Stimulated activated CD4-positive, alpha-beta T cell treated with anti-CD3 and anti-CD28 coated beads, Interleukin-4, amount 100 ng/mL, for 48 hours (primary cell): Measurements from ENCODE around the gene MCHR1.
"Not testable (repeated sequence)": the region's sequence is repeated elsewhere in the genome, so short reads cannot be mapped to it uniquely, and the experiment has no call there.

Experiments used
- DNase-seq, 2 donors: peaks; one replicate each; pipeline ENCODE4 v3.0.0-alpha.2; 2020; ENCODE audit warnings: low read depth in 2 of 2

MCHR1 gene

GRCh38 chr22:40656651-40657050 is 22.6 kb upstream of the MCHR1 start:
- not testable (repeated sequence) for DNase-seq

GRCh38 chr22:40659166-40659565 is 20.1 kb upstream of the MCHR1 start:
- no peak for DNase-seq

- DNase-seq, result no peak
Measured at GRCh38 chr22:40660730-40661129, 18.6 kb upstream of the MCHR1 start.

- DNase-seq, result no peak
Measured at GRCh38 chr22:40661671-40662070, 17.6 kb upstream of the MCHR1 start.

- DNase-seq, result no peak
Measured at GRCh38 chr22:40665312-40665711, 14.0 kb upstream of the MCHR1 start.

- DNase-seq, result no peak
Measured at GRCh38 chr22:40666151-40666848, 13.0 kb upstream of the MCHR1 start.

GRCh38 chr22:40668611-40669411 is 10.5 kb upstream of the MCHR1 start:
- DNase-seq, result no peak

- no peak for DNase-seq
Measured at GRCh38 chr22:40670058-40670457, 9.2 kb upstream of the MCHR1 start.

- no peak for DNase-seq
Measured at GRCh38 chr22:40671369-40671768, 7.9 kb upstream of the MCHR1 start.

- DNase-seq, result no peak
Measured at GRCh38 chr22:40671796-40672360, 7.4 kb upstream of the MCHR1 start.

GRCh38 chr22:40673017-40673416 is 6.3 kb upstream of the MCHR1 start:
- DNase-seq, result no peak

- DNase-seq, result no peak
Measured at GRCh38 chr22:40674274-40674673, 5.0 kb upstream of the MCHR1 start.

- not testable (repeated sequence) for DNase-seq
Measured at GRCh38 chr22:40676166-40676565, 3.1 kb upstream of the MCHR1 start.

- no peak for DNase-seq
Measured at GRCh38 chr22:40676644-40677043, 2.6 kb upstream of the MCHR1 start.

GRCh38 chr22:40678493-40679248 is 613 bp upstream of the MCHR1 start:
- no peak for DNase-seq

- no peak for DNase-seq
Measured at GRCh38 chr22:40679964-40680818, 907 bp downstream of the MCHR1 start.

GRCh38 chr22:40680819-40681183 is 1.5 kb downstream of the MCHR1 start:
- DNase-seq, result no peak

- DNase-seq, result no peak
Measured at GRCh38 chr22:40681451-40681850, 2.2 kb downstream of the MCHR1 start.

- no peak for DNase-seq
Measured at GRCh38 chr22:40684728-40685127, 5.4 kb downstream of the MCHR1 start.

- no peak for DNase-seq
Measured at GRCh38 chr22:40685406-40685805, 6.1 kb downstream of the MCHR1 start.

GRCh38 chr22:40687706-40688105 is 8.4 kb downstream of the MCHR1 start:
- DNase-seq, result no peak
